HepG2 (cell line): Measurements from ENCODE around the gene SETD2. TPM values are rescaled to one million over a fixed set of nuclear protein-coding genes. Genes with fewer than 3 reads are reported as not detected.

Source experiments
- ATAC-seq: fragments of 200-7000 bp; cut with Tn5 transposase; 3 replicates; pipeline ENCODE4 v1.9.1; 2020; ENCODE audit warnings: mild to moderate bottlenecking, moderate library complexity
- BruUV-seq: library from RNA; stranded (reverse); fragments of 400-500 nt; replicated peaks from 2 replicates; lab custom pipeline; 2021; lab: Mats Ljungman, UMichigan
- CTCF ChIA-PET: fragments of 300-600 bp; formaldehyde crosslinking; extraction: SDS; loops from one replicate; lab custom pipeline; 2021; ENCODE audit warnings: low total read pairs, inconsistent platforms, low intra/inter-chr PET ratio; lab: Yijun Ruan, JAX
- POLR2A ChIA-PET: fragments of 350-600 bp; sonication (Branson Sonifier 250); formaldehyde crosslinking; loops from one replicate; lab custom pipeline; 2020; ENCODE audit warnings: antibody characterized with exemption, inconsistent platforms; lab: Yijun Ruan, JAX
- DNase-seq: peaks from one replicate; pipeline ENCODE4 v3.0.0-alpha.2; 2015; ENCODE audit warnings: low spot score
- FAIRE-seq: peaks from 3 replicates; lab custom pipeline; 2011; peaks lifted over from hg19 to GRCh38; lab: Jason Lieb, UNC
- H2AFZ ChIP-seq: one replicate; pipeline ENCODE4 v1.6.1; 2011; ENCODE audit warnings: low read length, inconsistent platforms
- H3K27ac ChIP-seq: fragments of 300-600 bp; 3 replicates; pipeline ENCODE4 v1.8.0; 2011; ENCODE audit warnings: mixed run types, mild to moderate bottlenecking, mixed read lengths, low read length, inconsistent platforms; ENCODE audit not compliant: insufficient read depth; ENCODE audit errors: extremely low read length
- H3K27me3 ChIP-seq, 2 experiments: fragments of 200-600 bp in 1 of 2; 2 replicates in 1 of 2; 3 replicates in 1 of 2; pipeline versions ENCODE4 v1.6.0 to v1.8.0; 2011; ENCODE audit warnings: low read length in 2 of 2, mild to moderate bottlenecking in 2 of 2, moderate library complexity in 2 of 2, inconsistent platforms in 1 of 2; ENCODE audit not compliant: insufficient read depth in 2 of 2, control insufficient read depth in 1 of 2
- H3K36me3 ChIP-seq, 2 experiments: fragments of 200-600 bp in 1 of 2; replicated peaks in 1 of 2; 2 replicates in 1 of 2; 3 replicates in 1 of 2; pipeline versions ENCODE4 v1.5.1 to v1.8.0; 2011; ENCODE audit warnings: low read length in 2 of 2, inconsistent platforms in 1 of 2; ENCODE audit not compliant: insufficient read depth in 2 of 2, control insufficient read depth in 1 of 2
- H3K4me1 ChIP-seq: 2 replicates; pipeline ENCODE4 v1.5.1; 2012; ENCODE audit warnings: low read length, inconsistent platforms; ENCODE audit not compliant: insufficient read depth
- H3K4me2 ChIP-seq: 2 replicates; pipeline ENCODE4 v1.6.0; 2011; ENCODE audit warnings: low read depth, low read length, inconsistent platforms
- H3K4me3 ChIP-seq, 3 experiments: fragments of 200-600 bp in 1 of 3; sonication (generic), shearing (Covaris generic) in 1 of 3; replicated peaks in 1 of 3; 2 replicates each; pipeline ENCODE4 v1.5.1; 2011 to 2016; ENCODE audit warnings: low read length in 3 of 3, inconsistent platforms in 2 of 3, low read depth in 2 of 3, mild to moderate bottlenecking in 2 of 3, control low read depth in 1 of 3, mixed read lengths in 1 of 3; ENCODE audit not compliant: insufficient read depth in 1 of 3
- H3K79me2 ChIP-seq: one replicate; pipeline ENCODE4 v1.6.1; 2011; ENCODE audit warnings: low read length, inconsistent platforms; ENCODE audit not compliant: insufficient read depth
- H3K9ac ChIP-seq: 2 replicates; pipeline ENCODE4 v1.6.0; 2011; ENCODE audit warnings: mild to moderate bottlenecking, low read depth, low read length, inconsistent platforms; ENCODE audit not compliant: insufficient read depth
- H3K9me3 ChIP-seq: 2 replicates; pipeline ENCODE4 v1.5.1; 2012; ENCODE audit warnings: mild to moderate bottlenecking, low read length
- H4K20me1 ChIP-seq: 2 replicates; pipeline ENCODE4 v1.6.0; 2011; ENCODE audit warnings: inconsistent platforms, mild to moderate bottlenecking, low read length, moderate library complexity; ENCODE audit not compliant: insufficient read depth
- ELF1 ChIP-seq: sonication (generic); formaldehyde crosslinking; IDR thresholded peaks from 2 replicates; pipeline ENCODE4 v1.4.0; 2020; ENCODE audit warnings: missing genetic modification reagents
- IRF1 ChIP-seq: sonication (generic); formaldehyde crosslinking; IDR thresholded peaks from 2 replicates; pipeline ENCODE4 v1.4.0; 2020; ENCODE audit warnings: low read depth, mild to moderate bottlenecking, missing genetic modification reagents
- MAFF ChIP-seq: IDR thresholded peaks from 2 replicates; pipeline ENCODE4 v1.6.1; 2011; ENCODE audit warnings: low read depth, low read length, improper control_type of control experiment
- MAZ ChIP-seq, 2 experiments: sonication (generic) in 1 of 2; formaldehyde crosslinking in 1 of 2; IDR thresholded peaks; 2 replicates each; pipeline versions ENCODE4 v1.5.0 to v1.6.1; 2012 to 2020; ENCODE audit warnings: low read depth in 2 of 2, mild to moderate bottlenecking in 2 of 2, borderline replicate concordance in 1 of 2, improper control_type of control experiment in 1 of 2, low read length in 1 of 2, missing genetic modification reagents in 1 of 2, moderate library complexity in 1 of 2
- ZEB1 ChIP-seq: IDR thresholded peaks from 2 replicates; pipeline ENCODE4 v1.6.1; 2012; ENCODE audit warnings: mild to moderate bottlenecking, low read depth, inconsistent platforms; ENCODE audit not compliant: insufficient replicate concordance
- ZHX2 ChIP-seq, 2 experiments: sonication (generic) in 1 of 2; formaldehyde crosslinking in 1 of 2; IDR thresholded peaks; 2 replicates each; pipeline versions ENCODE4 v1.6.1 to v1.9.0; 2014 to 2022; ENCODE audit warnings: antibody characterized with exemption in 1 of 2, borderline replicate concordance in 1 of 2, inconsistent platforms in 1 of 2, low read depth in 1 of 2, missing genetic modification reagents in 1 of 2
- ZNF782 ChIP-seq: sonication (generic); formaldehyde crosslinking; IDR thresholded peaks from 2 replicates; pipeline ENCODE4 v1.4.0; 2020; ENCODE audit warnings: missing genetic modification reagents, mild to moderate bottlenecking, borderline replicate concordance
- WGBS: methylation state at CpG from one replicate; pipeline ENCODE4 v1.1.6; 2017; ENCODE audit warnings: low lambda C conversion rate; 5-methylcytosine and 5-hydroxymethylcytosine counted together
- in situ Hi-C: cut with HindIII; loops from 2 replicates; pipeline ENCODE4 v1.10.0; 2017; ENCODE audit warnings: low pct_unique_long_range_greater_than_20kb; ENCODE audit not compliant: extremely low pct_ligation_motif_present
- intact Hi-C: fragments of 100-400 bp; cut with micrococcal nuclease; formaldehyde crosslinking; loops from one replicate; pipeline ENCODE4 v1.10.0; 2022; ENCODE audit not compliant: unreplicated experiment
- polyA plus RNA-seq, 8 experiments: library from polyadenylated mRNA; depleted of rRNA in 3 of 8; stranded (reverse) in 7 of 8; unstranded in 1 of 8; fragments of >200 nt; fragmentation: Illumina TruSeq in 4 of 8; extraction: Trizol in 4 of 8; gene quantifications; 2 replicates each; pipeline versions ENCODE4 v1.2.1 to v1.2.3, GENCODE V29; 2011 to 2016; ENCODE audit warnings: low read depth in 4 of 8, missing spikeins in 1 of 8, mixed read lengths in 1 of 8; ENCODE audit not compliant: insufficient read depth in 1 of 8
- total RNA-seq, 5 experiments: library from RNA; depleted of rRNA; stranded (reverse); fragments of >200 nt; fragmentation: Illumina TruSeq; extraction: Trizol; gene quantifications; 2 replicates each; pipeline ENCODE4 v1.2.3, GENCODE V29; 2016; ENCODE audit warnings: low read depth in 1 of 5

The SETD2 gene
- total and polyA plus RNA-seq, 2 of the 13 experiments (the other 11 are each of a cell fraction or from before 2014, with no cell fraction given), result 14.2 to 24.2 TPM

- Histone ChIP-seq H3K9me3 (no peaks in the 10 kb centered on the region), H3K4me1 (peaks cover 6% of the 10 kb centered on the region), H3K4me2 (no peak overlapping the region), H4K20me1 (no peaks in the 10 kb centered on the region), H3K36me3 (no peaks in the 10 kb centered on the region), H2AFZ (no peak overlapping the region), H3K79me2 (no peaks in the 10 kb centered on the region), H3K27ac (no peak overlapping the region), H3K27me3 (no peaks in the 10 kb centered on the region), H3K4me3 (no peak overlapping the region), H3K9ac (no peak overlapping the region)
- intact Hi-C loops, result no loop called here
- CTCF ChIA-PET, result no interaction called here
- TF ChIP-seq MAFF, result no peak
- no peak for TF ChIP-seq IRF1 (CRISPR knock-in tag)
- no peak for TF ChIP-seq ELF1 (CRISPR knock-in tag)
- no peak for TF ChIP-seq ZNF782 (CRISPR knock-in tag)
- no peak for TF ChIP-seq ZEB1
- TF ChIP-seq ZHX2 (IDR thresholded peaks at IDR 0.05; ENCODE audit: low read depth), result no peak
- no peak for TF ChIP-seq ZHX2 (CRISPR knock-in tag; IDR thresholded peaks at IDR 0.05; ENCODE audit: borderline replicate concordance)
- TF ChIP-seq MAZ (IDR thresholded peaks at IDR 0.05; ENCODE audit: borderline replicate concordance, low read depth, low read length), result no peak
- TF ChIP-seq MAZ (CRISPR knock-in tag; IDR thresholded peaks at IDR 0.05; ENCODE audit: low read depth), result no peak
- no peak for ATAC-seq
- POLR2A ChIA-PET, result interaction anchor here (1.7 kb wide), 1 partner anchor 14 kb away, joined by 5 read pairs; the partner anchor contains the start of gene NBEAL2
- FAIRE-seq, result no peak
- no peak for DNase-seq
- BruUV-seq, result no TSS peak
- whole genome bisulfite sequencing, result no CpG with 5 or more reads among the region's 2 CpGs
- in situ Hi-C loops, result no loop called here
These were observed 170.6 kb downstream of the SETD2 start for GRCh38 chr3:46993292-46993691.
